ENCODE data around the gene NFIC.

The NFIC gene

GRCh38 chr19:3365836-3366752, at the start of gene NFIC:
Gene NFIC (plus strand): TSS chr19:3366583. CDS start chr19:3366637, 54 bp downstream.
- Histone ChIP-seq H3F3A (ENCODE audit: control insufficient read depth, insufficient read depth) (no peaks in the 10 kb centered on the region), H3K79me2 (ENCODE audit: control insufficient read depth, low read length) (no peaks in the 10 kb centered on the region), H3K9me2 (replicated peaks; ENCODE audit: control insufficient read depth, low read length) (no peaks in the 10 kb centered on the region), H3K27me3 (ENCODE audit: control insufficient read depth, low read length) (peaks cover 86% of the 10 kb centered on the region), H4K20me1 (ENCODE audit: control insufficient read depth, insufficient read depth, low read depth, low read length) (no peaks in the 10 kb centered on the region), H3K4me2 (ENCODE audit: low read length) (no peak within 1 kb of the TSS), H3K36me3 (ENCODE audit: control insufficient read depth, low read length) (no peaks in the 10 kb centered on the region), H3K27ac (ENCODE audit: low read depth, low read length) (no peak within 1 kb of the TSS), H3K4me1 (ENCODE audit: control insufficient read depth, low read length) (peaks cover under 1% of the 10 kb centered on the region; the same call in 1 of the 2 replicates), H3K4me3 (ENCODE audit: low read length) (no peak within 1 kb of the TSS), H3K9me3 (ENCODE audit: control insufficient read depth, insufficient read depth, low read length) (no peaks in the 10 kb centered on the region)
- no peak; the same call in 1 of the 2 replicates for TF ChIP-seq EZH2phosphoT487 (IDR thresholded peaks at IDR 0.05; ENCODE audit: borderline replicate concordance, low read length)
- TF ChIP-seq CTCF (IDR thresholded peaks at IDR 0.05; ENCODE audit: low read depth, low read length, poor library complexity, severe bottlenecking): no peak

DNA sequence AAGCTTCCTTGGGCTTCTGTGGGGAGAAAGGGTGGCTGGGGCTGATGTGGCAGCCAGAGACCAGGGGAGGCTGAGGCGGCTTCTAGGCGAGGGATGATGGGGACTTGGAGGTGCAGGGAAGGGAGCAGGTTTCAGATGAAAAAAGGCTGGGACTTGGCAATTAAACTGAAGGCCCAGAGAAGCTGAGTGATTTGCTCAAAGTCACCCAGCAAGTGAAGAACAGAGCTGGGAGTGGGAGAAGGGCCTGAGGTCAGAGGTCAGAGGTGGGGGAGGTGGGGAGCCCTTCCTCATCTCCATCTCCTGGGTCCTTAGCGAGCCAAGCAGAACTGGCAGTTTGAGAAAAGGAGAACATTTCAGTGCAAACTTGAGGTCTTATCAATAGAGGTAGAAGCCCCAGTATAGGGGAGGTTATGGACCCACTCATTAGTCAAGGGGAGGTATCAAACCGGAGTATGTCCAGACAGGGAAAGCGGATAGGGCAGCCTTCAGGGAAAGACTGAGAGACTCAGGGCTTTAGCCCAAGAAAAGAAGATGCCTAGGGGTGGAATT, 49.6 kb upstream of the NFIC start:
- no peak for TF ChIP-seq CTCF (IDR thresholded peaks at IDR 0.05; ENCODE audit: low read depth, low read length, poor library complexity, severe bottlenecking)
- no peak for TF ChIP-seq EZH2phosphoT487 (IDR thresholded peaks at IDR 0.05; ENCODE audit: borderline replicate concordance, low read length)
- Histone ChIP-seq H3K79me2 (ENCODE audit: control insufficient read depth, low read length) (no peaks in the 10 kb centered on the region), H3K9me2 (replicated peaks; ENCODE audit: control insufficient read depth, low read length) (no peaks in the 10 kb centered on the region), H3F3A (ENCODE audit: control insufficient read depth, insufficient read depth) (no peaks in the 10 kb centered on the region), H3K27ac (ENCODE audit: low read depth, low read length) (no peak overlapping the region), H3K9me3 (ENCODE audit: control insufficient read depth, insufficient read depth, low read length) (no peaks in the 10 kb centered on the region), H3K4me3 (ENCODE audit: low read length) (no peak overlapping the region), H3K4me1 (ENCODE audit: control insufficient read depth, low read length) (no peaks in the 10 kb centered on the region), H3K4me2 (ENCODE audit: low read length) (no peak overlapping the region), H4K20me1 (ENCODE audit: control insufficient read depth, insufficient read depth, low read depth, low read length) (no peaks in the 10 kb centered on the region), H3K27me3 (ENCODE audit: control insufficient read depth, low read length) (no peaks in the 10 kb centered on the region), H3K36me3 (ENCODE audit: control insufficient read depth, low read length) (no peaks in the 10 kb centered on the region)

DNA sequence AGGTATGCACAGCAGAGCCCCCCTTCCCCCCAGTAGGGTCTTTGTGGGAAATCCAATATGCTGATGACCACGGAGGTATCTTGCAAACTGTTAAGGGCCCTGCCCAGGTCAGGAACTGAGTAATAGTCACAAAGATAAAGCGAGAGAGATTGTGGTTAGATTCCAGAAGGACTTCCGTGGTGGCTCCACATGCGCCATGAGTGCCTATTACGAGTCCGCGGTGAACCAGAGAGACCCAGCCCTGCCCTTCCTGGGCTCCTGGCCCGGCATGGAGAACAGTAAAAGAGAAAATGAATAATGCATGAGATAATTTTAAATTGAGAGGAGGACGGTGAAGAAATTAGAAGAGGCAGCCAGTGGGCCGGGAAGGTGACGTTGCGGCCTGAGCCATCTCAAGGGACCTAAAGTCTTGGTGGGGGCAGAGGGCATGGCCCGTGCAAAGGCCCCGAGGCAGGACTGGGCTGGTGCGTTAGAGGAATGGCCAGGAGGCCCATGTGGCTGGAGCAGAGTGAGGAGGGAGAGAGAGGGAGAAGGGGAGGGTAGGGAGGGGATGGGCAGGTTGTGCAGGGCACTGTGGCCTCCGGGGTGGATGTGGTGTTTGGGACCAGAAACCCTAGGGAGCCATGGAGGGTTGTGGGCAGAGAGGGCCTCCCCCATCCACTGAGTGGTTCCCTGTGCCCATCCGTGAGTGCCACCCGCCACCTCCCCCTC, 46.6 kb upstream of the NFIC start:
- Histone ChIP-seq H3K36me3 (ENCODE audit: control insufficient read depth, low read length) (no peaks in the 10 kb centered on the region), H3K27me3 (ENCODE audit: control insufficient read depth, low read length) (no peaks in the 10 kb centered on the region), H3F3A (ENCODE audit: control insufficient read depth, insufficient read depth) (no peaks in the 10 kb centered on the region), H3K79me2 (ENCODE audit: control insufficient read depth, low read length) (no peaks in the 10 kb centered on the region), H3K4me2 (ENCODE audit: low read length) (no peak overlapping the region), H4K20me1 (ENCODE audit: control insufficient read depth, insufficient read depth, low read depth, low read length) (no peaks in the 10 kb centered on the region), H3K4me3 (ENCODE audit: low read length) (no peak overlapping the region), H3K9me2 (replicated peaks; ENCODE audit: control insufficient read depth, low read length) (no peaks in the 10 kb centered on the region), H3K4me1 (ENCODE audit: control insufficient read depth, low read length) (no peaks in the 10 kb centered on the region), H3K9me3 (ENCODE audit: control insufficient read depth, insufficient read depth, low read length) (no peaks in the 10 kb centered on the region), H3K27ac (ENCODE audit: low read depth, low read length) (no peak overlapping the region)
- TF ChIP-seq EZH2phosphoT487 (IDR thresholded peaks at IDR 0.05; ENCODE audit: borderline replicate concordance, low read length) (no peak), CTCF (IDR thresholded peaks at IDR 0.05; ENCODE audit: low read depth, low read length, poor library complexity, severe bottlenecking) (no peak)

All from DOHH2 (cell line).